Cardiac fibroblast (primary cell): ENCODE results near the gene BBX.

Experiments
- DNase-seq, 2 donors: peaks; one replicate each; pipeline versions ENCODE4 v3.0.0 to v3.0.0-alpha.2; 2010; ENCODE audit warnings: low read depth in 2 of 2
- H3K4me3 ChIP-seq, 2 donors: replicated peaks in 1 of 2; 1 replicate in 1 of 2; 2 replicates in 1 of 2; pipeline ENCODE4 v1.5.1; 2011; ENCODE audit warnings: low read depth in 2 of 2, low read length in 2 of 2, mild to moderate bottlenecking in 2 of 2, moderate library complexity in 1 of 2
- TF ChIP-seq, protein P1 (sequence below): IDR thresholded peaks from one replicate; pipeline ENCODE4 v1.5.1; 2011; ENCODE audit warnings: low read depth, mild to moderate bottlenecking, low read length, inconsistent platforms

The BBX gene

DNA sequence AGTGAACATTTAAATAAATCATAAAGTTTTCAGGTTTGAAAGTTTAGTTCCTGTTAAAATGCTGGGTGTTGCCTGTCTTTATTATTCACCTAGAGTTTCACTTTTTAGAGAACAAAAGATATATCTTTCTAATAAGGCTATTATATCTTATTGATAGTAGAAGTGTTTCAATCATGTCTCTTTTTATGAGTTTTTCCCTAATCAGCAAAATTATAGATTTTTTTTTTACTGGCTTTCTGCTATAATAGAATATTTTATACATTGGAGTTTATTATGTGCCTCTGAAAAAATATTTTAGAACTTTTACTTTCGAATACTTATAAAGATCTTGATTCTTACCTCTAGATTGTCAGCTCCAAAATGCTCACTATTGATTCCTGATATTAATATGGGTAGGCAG, 131.5 kb downstream of the BBX start:
- no peak for DNase-seq
- TF ChIP-seq, protein P1, sequence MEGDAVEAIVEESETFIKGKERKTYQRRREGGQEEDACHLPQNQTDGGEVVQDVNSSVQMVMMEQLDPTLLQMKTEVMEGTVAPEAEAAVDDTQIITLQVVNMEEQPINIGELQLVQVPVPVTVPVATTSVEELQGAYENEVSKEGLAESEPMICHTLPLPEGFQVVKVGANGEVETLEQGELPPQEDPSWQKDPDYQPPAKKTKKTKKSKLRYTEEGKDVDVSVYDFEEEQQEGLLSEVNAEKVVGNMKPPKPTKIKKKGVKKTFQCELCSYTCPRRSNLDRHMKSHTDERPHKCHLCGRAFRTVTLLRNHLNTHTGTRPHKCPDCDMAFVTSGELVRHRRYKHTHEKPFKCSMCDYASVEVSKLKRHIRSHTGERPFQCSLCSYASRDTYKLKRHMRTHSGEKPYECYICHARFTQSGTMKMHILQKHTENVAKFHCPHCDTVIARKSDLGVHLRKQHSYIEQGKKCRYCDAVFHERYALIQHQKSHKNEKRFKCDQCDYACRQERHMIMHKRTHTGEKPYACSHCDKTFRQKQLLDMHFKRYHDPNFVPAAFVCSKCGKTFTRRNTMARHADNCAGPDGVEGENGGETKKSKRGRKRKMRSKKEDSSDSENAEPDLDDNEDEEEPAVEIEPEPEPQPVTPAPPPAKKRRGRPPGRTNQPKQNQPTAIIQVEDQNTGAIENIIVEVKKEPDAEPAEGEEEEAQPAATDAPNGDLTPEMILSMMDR, result no peak
- no peak overlapping the region for H3K4me3 ChIP-seq

GRCh38 chr3:107657971-107658370, 135.2 kb downstream of the BBX start:
- no peak overlapping the region for H3K4me3 ChIP-seq
- TF ChIP-seq, protein P1, result no peak
- peak; percentile 31 to 72 for DNase-seq

DNA sequence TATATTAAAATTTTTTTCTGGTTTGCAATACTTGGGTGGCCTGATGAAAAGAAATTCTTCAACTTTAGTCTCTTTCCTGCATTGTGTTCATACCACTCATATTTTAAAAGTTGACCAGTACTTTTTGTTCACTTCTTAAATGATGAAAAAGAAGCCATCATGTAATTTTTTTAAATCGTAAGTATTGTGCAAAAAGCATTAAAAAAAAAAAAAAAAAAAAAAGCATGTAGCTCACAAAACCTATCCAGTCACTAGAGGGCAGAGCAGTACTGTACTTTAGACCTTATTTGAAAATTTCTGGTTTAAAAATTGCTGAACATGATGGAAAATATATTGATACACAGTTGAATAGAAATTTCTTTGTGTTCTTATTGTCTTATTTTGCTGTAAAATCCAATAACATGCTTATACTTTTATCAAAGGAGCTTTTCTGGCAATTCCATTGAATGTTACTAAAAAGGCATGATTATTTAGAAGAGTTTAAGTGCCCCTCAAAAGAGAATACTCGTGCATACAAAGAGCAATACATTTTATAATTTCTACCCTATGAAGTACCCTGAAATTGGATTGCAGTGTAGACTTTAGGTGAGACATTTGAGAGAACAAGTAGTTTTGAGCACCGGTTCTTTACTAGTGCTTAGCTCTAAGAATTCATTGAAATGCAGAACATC, 137.7 kb downstream of the BBX start:
- TF ChIP-seq, protein P1, result peak; percentile 57
- peak; percentile 78 to 83 for DNase-seq
- no peak overlapping the region for H3K4me3 ChIP-seq

DNA sequence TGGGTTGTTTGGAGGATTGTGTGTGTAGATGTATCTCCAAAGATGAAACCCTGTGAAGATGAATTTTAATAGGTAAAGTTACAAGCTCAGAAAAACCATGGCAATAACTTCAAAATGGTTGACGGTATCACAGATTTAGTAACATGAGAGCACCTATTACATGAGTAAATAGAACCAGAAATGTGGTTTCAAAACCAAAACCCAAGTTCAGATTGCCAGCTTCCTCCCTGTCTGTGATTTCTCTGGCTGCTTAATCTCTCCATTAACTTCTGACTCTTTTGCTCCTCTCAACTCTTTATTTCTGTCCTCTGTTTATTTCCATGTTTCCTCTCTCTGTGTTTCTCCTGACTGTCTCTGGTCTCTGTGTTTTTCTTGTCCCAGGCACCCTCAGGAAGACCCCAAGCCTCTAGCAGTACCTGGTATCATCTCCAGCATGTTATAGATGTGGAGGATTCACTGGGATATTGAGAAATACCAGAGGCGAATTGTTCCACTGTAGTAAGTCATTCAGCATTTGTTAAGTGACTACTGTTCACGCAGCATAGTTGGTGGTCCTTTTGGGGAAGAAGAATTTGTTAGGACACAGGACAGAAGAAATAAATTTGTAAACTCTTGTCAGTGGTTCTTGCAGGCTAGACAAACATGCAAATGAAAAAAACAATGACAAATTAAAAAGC, 138.8 kb downstream of the BBX start:
- TF ChIP-seq, protein P1, result no peak
- H3K4me3 ChIP-seq, result peak overlapping the region in 1 of 2 donors; percentile 42
- DNase-seq, result peak in 1 of 2 donors; percentile 42

GRCh38 chr3:107662124-107662507, 139.4 kb downstream of the BBX start:
- H3K4me3 ChIP-seq, result peak overlapping the region; percentile 14 to 42
- peak; percentile 80 to 89 for DNase-seq
- TF ChIP-seq, protein P1, result no peak

GRCh38 chr3:107662586-107662985, 139.8 kb downstream of the BBX start:
- H3K4me3 ChIP-seq, result peak overlapping the region; percentile 14 to 42
- peak in 1 of 2 donors; percentile 53 for DNase-seq
- TF ChIP-seq, protein P1, result no peak
